Measurements from ENCODE around the gene ROR2.
"Not testable (repeated sequence)": the region's sequence is repeated elsewhere in the genome, so short reads cannot be mapped to it uniquely, and the experiment has no call there.

Gene ROR2

DNA sequence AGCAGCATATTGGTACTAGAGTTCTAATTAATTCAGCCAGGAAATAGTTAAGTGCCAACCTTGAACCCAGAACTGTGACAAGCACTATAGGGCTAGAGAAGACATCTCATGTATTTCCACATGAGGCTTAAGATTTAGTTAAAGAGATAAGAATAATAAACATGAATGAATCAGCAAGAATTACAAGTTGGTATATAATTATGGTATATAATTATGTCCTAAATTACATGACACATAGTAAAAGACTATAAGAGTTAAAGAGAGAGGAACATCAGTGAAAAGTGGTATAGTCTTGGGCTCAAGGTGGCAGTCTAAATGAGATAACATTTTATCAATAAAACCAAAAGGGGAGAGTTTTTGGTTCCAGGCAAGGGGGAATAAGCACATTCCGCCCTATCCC is 303.3 kb downstream of the ROR2 start:
- FAIRE-seq (no peak), DNase-seq (ENCODE audit: low spot score) (no peak)

DNA sequence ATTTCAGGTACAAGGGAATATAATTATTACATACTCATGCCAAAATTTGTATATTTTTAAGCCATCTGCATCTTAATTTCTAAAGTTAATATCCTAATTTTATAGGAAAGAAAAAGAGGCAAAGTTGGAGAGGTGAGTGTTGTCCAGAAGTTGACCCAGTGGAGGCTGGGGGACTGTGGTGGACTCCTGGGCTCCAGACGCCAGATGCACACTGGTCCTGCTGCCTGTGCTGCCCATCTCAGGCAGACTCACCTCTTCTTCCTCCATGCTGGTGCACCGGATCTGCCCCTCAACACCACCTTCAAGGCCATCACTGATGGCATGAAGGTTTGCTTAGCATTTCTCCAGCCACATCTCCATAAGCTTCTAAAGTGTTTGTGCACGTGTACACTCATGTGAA is 305.6 kb downstream of the ROR2 start:
- FAIRE-seq: no peak

DNA sequence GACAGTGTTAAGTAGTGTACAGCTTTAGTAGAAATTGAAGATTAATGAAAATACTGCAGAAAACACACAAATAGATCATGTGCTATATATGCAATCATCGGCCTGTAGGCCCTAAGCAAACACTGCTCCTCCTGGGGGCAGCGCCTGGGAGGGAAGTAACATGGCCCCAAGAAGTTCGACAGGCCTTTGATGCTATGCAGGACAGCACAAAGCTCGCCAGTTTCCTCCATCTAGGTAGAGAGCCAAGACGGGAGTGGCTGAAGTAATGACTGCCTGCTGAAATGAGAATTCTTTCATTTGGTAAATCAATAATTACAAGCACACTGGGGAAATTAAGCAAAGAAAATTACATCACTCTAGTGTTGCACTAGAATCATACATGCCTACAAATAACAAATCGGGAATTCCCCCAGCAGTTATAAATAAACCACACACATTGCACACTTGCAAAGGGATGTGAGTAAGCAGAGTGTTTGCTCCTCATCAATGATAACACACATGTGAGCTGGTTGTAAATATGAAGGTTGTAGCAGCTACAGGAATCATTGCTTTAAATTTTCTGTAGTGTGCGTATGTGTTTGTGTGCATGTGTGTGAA is 306.4 kb downstream of the ROR2 start:
- FAIRE-seq (no peak), DNase-seq (ENCODE audit: low spot score) (no peak)

More for the DNA sequence above, 305.6 kb downstream of the ROR2 start:
- DNase-seq (ENCODE audit: low spot score): no peak

DNA sequence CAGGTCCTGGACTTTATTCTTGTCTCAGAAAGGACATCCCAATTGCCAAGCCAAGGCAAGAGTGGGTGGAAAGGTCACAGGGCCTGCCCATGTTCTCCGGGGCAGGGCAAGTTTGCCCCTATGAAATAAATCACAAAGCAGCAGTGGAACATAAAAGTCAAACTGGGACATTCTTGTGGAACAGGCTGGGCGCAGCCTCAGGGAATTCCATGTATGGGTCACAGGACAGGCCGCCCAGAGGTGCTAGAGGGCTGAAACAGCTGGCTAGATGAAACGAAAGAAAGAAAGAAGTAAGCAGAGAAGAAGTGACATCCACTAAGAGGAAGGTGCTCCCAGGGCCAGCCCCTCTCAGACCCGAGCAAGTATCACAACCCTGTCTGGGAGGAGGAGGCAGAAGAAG is 307.3 kb downstream of the ROR2 start:
- FAIRE-seq (no peak), DNase-seq (ENCODE audit: low spot score) (no peak)

DNA sequence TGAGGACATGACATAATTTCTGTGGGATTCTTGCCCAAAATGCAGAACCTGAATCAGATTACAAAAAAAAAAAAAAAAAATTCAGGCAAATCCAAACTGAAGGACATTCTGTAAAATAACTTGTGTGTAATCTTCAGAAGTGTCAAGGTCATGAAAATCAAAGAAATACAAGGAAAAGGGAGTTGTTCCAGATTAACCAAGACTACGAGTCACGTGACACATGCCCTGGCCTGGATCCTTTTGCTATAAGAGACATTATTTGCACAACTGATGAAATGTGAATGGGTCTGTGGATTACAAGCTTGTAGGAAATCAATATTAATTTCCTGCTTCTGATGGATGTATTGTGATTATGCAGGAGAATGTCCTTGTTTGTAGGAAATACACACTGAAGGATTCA is 309.6 kb downstream of the ROR2 start:
- no peak for DNase-seq (ENCODE audit: low spot score)

DNA sequence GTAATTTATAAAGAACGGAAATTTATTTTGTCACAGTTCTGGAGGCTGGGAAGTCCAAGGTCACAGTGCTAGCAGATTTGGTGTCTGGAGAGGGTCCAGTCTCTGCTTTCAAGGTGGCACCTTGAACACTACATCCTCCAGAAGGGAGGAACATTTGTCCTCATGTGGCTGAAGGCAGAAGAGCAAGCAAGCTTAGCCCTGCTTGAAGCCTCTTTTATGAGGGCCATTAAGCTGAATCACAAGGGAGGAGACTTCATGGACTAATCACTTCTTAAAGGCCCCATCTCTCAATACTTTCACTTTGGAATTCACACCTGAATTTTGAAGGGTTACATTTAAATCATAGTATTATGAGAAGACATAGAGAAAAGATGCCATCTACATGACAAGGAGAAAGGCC is 311.0 kb downstream of the ROR2 start:
- no peak for FAIRE-seq

More for the DNA sequence above, 309.6 kb downstream of the ROR2 start:
- FAIRE-seq: no peak

DNA sequence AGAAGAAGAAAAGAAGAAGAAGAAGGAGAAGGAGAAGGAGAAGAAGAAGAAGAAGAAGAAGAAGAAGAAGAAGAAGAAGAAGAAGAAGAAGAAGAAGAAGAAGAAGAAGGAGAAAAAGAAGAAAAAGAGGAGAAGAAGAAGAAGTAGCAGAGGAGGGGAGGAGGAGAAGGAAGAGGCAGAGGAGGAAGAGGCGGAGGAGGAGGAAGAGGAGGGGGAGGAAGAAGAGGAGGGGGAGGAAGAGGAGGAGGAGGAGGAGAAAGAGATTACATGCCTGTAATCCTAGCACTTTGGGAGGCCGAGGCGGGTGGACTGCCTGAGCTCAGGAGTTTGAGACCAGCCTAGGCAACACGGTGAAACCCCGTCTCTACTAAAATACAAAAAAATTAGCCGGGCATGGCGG is 315.2 kb downstream of the ROR2 start:
- DNase-seq (ENCODE audit: low spot score); FAIRE-seq: not testable (repeated sequence)

More for the DNA sequence above, 311.0 kb downstream of the ROR2 start:
- DNase-seq (ENCODE audit: low spot score): no peak

DNA sequence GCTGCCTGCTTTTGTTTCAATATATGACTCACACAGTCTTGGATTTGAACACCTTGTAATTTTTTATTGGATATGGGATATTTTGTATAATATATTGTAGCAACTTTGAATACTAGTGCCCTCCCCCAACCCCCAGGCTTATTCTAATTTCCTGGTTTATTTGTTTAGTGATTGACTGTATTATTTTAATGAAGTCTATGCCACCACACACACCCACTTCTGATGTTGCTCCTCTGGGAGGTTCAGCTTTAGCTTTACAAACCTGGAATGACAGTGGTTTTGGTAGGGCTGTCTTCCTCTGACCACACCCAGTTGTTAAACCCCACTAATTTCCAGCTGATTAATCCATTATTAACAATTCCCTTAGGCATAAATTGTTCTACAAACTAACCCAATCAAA is 320.3 kb downstream of the ROR2 start:
- FAIRE-seq (no peak), DNase-seq (ENCODE audit: low spot score) (no peak)

DNA sequence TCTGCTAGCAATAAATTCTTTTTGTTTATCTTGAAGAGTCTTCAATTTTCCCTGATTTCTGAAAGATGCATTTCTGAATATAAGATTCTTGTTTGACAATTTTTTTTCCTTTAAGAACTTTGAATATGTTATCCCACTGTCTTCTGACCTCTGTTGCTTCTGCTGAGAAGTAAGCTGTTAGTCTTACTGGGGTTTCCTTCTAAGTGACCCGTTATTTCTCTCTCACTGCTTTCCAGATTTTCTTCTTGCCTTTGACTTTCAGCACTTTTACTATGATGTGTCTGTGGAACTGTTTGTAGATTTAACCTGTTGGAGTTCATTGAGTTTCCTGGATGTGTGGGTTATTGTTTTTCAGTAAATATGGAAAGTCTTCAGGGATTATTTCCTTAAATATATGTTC is 321.1 kb downstream of the ROR2 start:
- FAIRE-seq (no peak), DNase-seq (ENCODE audit: low spot score) (no peak)

DNA sequence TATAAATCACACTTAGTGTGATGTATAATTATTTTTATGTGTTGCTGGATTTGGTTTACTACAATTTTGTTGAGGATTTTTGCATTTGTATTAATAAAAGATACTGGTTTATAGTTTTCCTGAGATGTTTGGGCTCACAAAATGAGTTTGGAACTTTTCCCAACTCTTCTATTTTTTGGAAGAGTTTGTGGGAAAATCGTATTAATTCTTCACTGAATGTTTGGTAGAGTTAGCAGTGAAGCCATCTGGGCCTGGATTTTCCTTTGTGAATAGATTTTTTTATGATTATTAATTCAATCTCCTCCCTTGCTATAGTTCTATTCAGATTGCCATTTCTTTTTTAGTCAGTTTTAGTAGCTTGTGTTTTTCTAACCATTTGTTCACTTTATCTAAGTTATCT is 324.7 kb downstream of the ROR2 start:
- DNase-seq (ENCODE audit: low spot score): no peak
- no peak for FAIRE-seq

DNA sequence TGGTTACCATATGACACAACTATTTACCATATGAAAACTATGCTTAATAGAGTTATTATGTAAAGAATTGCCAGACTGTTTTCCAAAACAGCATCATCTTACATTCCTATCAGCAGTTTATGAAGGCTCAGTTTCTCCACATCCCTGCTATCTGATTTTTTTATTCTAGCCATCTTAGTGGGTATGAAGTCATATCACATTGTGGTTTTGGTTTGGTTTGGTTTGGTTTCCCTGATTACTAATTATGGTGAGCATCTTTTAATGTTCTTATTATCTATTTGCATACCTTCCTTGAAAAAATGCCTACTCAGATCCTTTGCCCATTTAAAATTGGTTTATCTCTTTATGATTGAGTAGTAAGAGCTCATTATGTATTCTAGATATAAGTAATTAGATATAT is 327.0 kb downstream of the ROR2 start:
- no peak for DNase-seq (ENCODE audit: low spot score)
- no peak for FAIRE-seq

DNA sequence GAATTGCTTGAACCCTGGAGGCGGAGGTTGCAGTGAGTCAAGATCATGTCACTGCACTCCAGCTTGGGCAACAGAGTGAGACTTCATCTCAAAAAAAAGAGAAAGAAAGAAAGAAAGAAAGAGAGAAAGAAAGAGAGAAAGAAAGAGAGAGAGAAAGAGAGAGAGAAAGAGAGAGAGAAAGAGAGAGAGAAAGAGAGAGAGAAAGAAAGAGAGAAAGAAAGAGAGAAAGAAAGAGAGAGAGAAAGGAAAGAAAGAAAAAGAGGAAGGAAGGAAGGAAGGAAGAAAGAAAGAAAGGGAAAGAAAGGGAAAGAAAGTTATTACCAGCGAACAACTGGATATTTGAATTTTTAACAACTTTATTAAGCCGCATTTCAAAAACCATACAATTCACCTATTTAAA is 327.9 kb downstream of the ROR2 start:
- DNase-seq (ENCODE audit: low spot score); FAIRE-seq: not testable (repeated sequence)

DNA sequence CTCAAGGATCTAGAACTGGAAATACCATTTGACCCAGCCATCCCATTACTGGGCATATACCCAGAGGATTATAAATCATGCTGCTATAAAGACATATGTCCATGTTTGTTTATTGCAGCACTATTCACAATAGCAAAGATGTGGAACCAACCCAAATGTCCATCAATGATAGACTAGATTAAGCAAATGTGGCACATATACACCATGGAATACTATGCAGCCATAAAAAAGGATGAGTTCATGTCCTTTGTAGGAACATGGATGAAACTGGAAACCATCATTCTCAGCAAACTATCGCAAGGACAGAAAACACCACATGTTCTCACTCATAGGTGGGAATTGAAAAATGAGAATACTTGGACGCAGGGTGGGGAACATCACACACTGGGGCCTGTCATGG is 336.0 kb downstream of the ROR2 start:
- not testable (repeated sequence) for FAIRE-seq; DNase-seq (ENCODE audit: low spot score)

DNA sequence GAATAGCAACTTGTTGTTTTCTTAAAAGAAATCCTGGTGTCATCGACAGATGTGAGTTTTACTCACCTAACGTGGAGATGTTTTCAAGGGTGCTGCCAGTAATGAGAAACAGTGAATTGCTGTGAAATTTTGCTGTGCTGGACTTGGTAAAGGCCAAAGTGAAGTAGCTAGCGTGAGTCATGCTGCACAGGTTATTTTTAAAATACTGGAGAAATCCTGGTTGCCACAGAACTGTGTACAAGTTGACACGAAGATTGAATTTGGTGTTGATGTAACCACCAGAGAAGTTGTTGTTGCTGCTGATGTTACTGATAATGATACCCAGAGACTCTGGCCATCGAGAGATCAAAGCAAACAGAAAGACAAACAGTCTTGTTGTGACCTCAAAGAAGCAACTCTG is 338.4 kb downstream of the ROR2 start:
- FAIRE-seq: no peak

DNA sequence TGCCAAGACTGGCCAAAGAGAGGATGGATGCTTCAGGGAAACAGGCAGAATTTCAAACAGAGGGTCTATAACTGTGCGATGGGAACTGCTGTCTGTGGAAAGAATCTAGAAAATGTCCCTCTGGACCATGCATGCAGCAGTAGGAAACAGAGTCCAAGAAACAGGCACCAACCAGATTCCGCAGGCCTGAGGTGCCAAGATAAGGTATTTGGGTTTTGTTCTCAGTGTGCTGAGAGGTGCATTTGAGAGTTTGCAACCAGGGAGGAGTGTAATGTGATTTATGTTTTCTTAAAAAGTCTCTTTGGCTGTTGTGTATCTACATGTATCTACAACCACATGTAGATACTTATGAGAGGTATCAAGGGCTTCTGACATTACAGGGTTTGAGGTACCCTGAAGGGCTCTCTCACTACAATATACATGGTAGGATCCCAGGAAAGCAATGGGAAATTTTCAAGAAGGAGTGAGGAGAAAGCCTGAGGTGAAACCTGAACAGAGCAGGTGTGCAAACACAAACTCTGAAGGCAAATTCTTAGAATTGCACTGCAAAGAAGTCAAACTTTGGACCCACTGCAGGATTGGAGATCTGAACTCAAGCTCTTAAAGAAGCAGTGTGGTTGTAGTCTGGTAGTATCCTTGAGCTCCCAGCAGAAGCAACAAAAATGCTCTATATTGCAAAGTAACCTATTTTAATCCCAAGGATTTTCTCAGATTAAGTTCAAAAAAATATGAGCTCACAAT is 343.6 kb downstream of the ROR2 start:
- FAIRE-seq (no peak), DNase-seq (ENCODE audit: low spot score) (no peak)

More for the DNA sequence above, 338.4 kb downstream of the ROR2 start:
- no peak for DNase-seq (ENCODE audit: low spot score)

DNA sequence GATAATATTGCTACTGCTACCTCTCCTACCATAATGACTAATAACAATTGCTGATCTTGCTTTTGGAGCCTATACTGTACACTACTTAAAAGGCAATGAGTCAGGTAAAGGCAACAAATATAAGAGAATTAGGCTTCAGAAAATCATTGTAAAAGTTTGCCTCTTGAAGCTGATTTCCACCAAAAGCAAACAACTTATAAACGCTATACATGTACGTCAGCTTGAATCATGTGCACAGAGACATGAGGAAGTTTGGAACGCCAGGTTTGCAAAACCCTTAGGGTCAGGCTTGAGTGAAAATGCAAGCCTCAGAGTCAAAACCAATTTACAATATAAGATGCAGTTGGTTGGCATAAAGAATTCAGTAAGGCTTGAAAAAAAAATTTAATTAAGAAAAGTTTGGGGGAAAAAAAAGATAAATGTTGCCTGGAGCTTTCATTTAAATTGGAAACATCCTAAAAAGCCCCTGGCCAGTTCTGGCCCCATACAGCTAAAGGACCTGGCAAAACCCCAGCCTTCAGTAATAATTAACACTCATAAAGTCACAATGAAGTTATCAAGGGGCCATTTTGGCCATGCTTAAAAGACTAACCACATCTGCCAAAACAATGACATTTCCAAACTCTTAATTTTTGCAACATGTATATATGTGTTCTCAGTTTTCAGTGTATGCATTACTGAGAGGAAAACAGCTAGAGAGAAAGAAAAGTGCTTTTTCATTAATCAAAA is 345.4 kb downstream of the ROR2 start:
- FAIRE-seq: no peak
- no peak for DNase-seq (ENCODE audit: low spot score)

DNA sequence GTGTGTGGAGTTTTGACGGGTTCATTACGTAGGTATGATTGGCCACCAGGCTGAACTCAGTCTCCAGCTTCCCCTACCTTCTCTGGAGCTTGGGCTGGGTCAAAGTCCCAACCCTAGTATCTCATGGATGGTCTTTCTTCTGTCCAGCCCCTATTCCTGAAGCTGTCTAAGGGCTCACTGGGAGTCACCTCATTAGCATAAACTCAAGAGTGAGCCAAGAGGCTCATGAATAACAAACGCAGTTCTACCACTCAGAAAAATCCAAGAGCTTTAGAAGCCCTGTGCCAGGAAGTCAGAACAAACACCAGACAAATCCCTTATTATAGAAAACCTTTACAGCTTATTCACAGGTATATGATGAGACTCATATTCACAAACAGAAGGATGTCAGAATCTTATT is 346.1 kb downstream of the ROR2 start:
- FAIRE-seq: no peak
- DNase-seq (ENCODE audit: low spot score): no peak

DNA sequence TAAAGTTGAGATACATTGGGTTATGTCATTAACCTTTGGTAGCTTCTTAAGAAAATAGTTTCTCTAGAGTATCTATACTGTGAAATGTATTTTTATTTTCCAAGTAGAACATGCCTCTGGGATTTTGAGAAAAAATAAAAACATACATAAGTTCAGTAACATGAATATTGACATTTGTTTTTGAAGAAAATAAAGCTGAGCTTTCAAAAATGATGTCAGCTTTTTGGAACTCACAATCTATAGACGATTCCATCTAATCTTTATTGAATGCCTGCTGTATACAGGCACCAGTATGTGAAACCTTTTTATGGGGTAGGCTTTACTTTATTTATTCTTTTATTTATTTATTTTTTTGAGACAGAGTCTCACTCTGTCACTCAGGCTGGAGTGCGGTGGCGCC is 350.5 kb downstream of the ROR2 start:
- no peak for DNase-seq (ENCODE audit: low spot score)
- FAIRE-seq: no peak

DNA sequence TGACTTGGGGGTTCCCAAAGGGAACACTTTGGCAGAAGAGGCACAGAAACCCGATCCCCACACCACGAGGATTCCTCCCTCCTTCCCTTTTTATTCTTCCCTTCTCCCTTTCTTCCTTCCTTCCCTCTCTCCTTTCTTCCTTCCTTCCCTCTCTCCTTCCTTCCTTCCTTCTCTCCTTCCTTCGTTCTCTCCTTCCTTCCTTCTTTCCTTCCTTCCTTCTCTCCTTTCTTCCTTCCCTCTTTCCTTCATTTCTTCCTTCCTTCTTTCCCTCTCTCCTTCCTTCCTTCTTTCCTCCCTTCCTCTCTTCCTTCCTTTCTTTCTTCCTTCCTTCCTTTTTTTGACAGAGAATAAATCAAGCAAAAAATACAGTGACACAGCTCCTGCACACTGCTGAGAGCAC is 358.4 kb downstream of the ROR2 start:
- FAIRE-seq: no peak

DNA sequence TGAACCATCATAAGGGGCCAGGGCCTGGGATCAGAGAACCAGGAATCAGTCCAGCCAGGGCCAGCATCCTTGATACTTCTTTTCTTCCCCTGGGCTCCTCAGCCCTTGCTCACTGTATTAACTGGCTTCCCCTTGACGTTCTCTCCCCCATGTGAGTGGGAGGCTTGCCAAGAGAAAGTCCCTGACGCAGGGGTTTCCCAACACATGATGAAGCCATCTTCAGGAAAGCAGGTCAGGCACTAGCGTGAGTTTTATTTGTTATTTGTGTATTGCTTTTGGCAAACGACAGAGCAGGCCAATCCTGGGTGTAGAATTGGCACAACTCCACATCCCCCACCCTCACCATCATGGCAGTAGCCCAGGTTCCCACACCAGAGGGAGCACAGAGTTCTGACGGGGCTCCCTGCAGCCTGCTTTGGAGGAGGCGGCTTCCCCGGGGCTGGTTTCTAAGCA is 360.9 kb downstream of the ROR2 start:
- DNase-seq (ENCODE audit: low spot score): no peak
- no peak for FAIRE-seq

More for the DNA sequence above, 358.4 kb downstream of the ROR2 start:
- no peak for DNase-seq (ENCODE audit: low spot score)

DNA sequence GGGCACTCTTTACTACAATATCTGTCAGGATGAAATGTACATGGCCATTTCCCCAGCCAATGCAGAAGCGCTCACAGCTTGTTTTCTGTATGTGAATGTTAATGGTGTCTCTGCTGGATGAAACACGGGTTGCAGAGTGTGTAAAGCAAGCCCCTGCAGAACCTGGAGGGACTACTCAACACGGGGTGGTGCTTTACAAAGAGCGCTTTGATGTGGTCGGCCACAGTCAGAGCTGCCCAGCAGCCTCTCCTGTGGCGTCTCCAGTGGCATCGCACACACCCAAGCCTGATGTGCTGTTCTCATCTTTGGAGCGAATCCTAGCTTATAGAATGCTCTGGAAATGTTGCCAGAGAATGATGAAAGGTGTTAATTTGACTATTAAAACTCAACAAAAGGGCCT is 363.7 kb downstream of the ROR2 start:
- DNase-seq (ENCODE audit: low spot score) (no peak), FAIRE-seq (no peak)

DNA sequence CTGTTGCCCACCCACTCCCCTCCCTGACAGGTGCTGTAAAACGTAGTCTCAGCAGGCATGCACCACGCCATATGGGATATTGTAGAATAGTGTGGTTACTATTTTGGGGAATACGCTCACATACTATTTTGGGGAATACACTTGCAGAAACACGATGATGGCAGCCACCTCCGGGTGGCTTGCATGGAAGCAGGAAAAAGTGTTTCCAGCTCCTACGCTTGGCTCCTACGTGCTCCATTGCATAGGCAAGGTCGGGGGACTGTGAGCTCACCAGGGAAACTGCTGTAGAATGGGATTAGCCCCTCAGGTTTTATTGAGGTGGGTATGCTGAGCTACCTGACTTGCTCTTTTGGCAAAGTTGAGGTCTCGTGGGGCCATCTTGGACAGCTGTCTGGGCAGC is 366.1 kb downstream of the ROR2 start:
- FAIRE-seq (no peak), DNase-seq (ENCODE audit: low spot score) (no peak)
